ENCODE data around the gene NCAM2. TPM values are rescaled to one million over a fixed set of nuclear protein-coding genes. Genes with fewer than 3 reads are reported as not detected.

NCAM2 gene
- total and polyA plus RNA-seq, 2 of the 8 experiments (the other 6 are each of a cell fraction or from before 2014, with no cell fraction given): 0.14 to 1.1 TPM

GRCh38 chr21:21001591-21002100, 3.4 kb downstream of the NCAM2 start:
- H2BK5ac ChIP-seq (ENCODE audit: low read depth, low read length): no peak overlapping the region
- H3K9ac ChIP-seq (replicated peaks in 1 of 4; ENCODE audit: extremely low read depth in 1 of 4, low read depth in 3 of 4, low read length in 3 of 4): no peak overlapping the region
- H3K56ac ChIP-seq (replicated peaks; ENCODE audit: insufficient read length, low read depth, low read length): no peak overlapping the region
- no peak overlapping the region for H3K27ac ChIP-seq (ENCODE audit: low read depth, low read length)
- no peak overlapping the region for H2AK5ac ChIP-seq (ENCODE audit: low read depth, low read length)
- H3K4ac ChIP-seq (replicated peaks; ENCODE audit: insufficient read length, low read depth, low read length): no peak overlapping the region
- H3K4me1 ChIP-seq (replicated peaks in 1 of 4; ENCODE audit: control insufficient read depth in 3 of 4, insufficient read depth in 4 of 4, low read length in 3 of 4): peaks cover 0 to 12% (median 6%) of the 10 kb centered on the region in 4 experiments; a peak in 6 of 7 replicates
- peaks cover 7 to 21% (median 13%) of the 10 kb centered on the region in 4 experiments for H3K27me3 ChIP-seq (replicated peaks in 1 of 4; ENCODE audit: control insufficient read depth in 3 of 4, extremely low read depth in 1 of 4, insufficient read depth in 3 of 4, low read length in 3 of 4)
- no peak overlapping the region for H3K4me2 ChIP-seq (ENCODE audit: insufficient read depth in 1 of 2, low read depth in 2 of 2, low read length in 2 of 2)
- no peak overlapping the region for H3K23ac ChIP-seq (ENCODE audit: insufficient read length)
- no peak for DNase-seq (ENCODE audit: low read depth in 1 of 2, low spot score in 2 of 2)
- no peak overlapping the region for H2BK12ac ChIP-seq (ENCODE audit: low read depth, low read length)
- H3K36me3 ChIP-seq (ENCODE audit: control insufficient read depth in 2 of 4, insufficient read depth in 4 of 4, low read length in 3 of 4): no peaks in the 10 kb centered on the region
- H2BK120ac ChIP-seq (replicated peaks; ENCODE audit: low read depth, low read length): no peak overlapping the region
- H4K20me1 ChIP-seq (replicated peaks in 1 of 2; ENCODE audit: control insufficient read depth in 1 of 2, insufficient read depth in 2 of 2, low read length in 2 of 2): no peaks in the 10 kb centered on the region
- H3K9me3 ChIP-seq (ENCODE audit: insufficient read depth in 2 of 2, low read depth in 1 of 2, low read length in 1 of 2): no peaks in the 10 kb centered on the region
- no peaks in the 10 kb centered on the region for H3K79me2 ChIP-seq (ENCODE audit: control insufficient read depth in 1 of 2, insufficient read depth in 2 of 2, low read length in 2 of 2)
- no peak overlapping the region for H2AFZ ChIP-seq (ENCODE audit: low read length)
- H3K18ac ChIP-seq (ENCODE audit: extremely low read depth, low read length): no peak overlapping the region
- no peak overlapping the region for H3K14ac ChIP-seq (ENCODE audit: insufficient read length)
- no peak overlapping the region for H3K4me3 ChIP-seq (ENCODE audit: extremely low read depth in 1 of 4, insufficient read depth in 2 of 4, low read depth in 3 of 4, low read length in 4 of 4)
- no peak overlapping the region for H2BK15ac ChIP-seq (ENCODE audit: low read length)
- ChIA-PET POLR2A (ENCODE audit: partially characterized antibody) (no interaction called here), CTCF (ENCODE audit: partially characterized antibody) (interaction anchor here (1.0 to 11.3 kb wide), 4 partner anchors 10 to 99 kb away, joined by 3 to 116 read pairs (median 13); no protein-coding TSS in a partner anchor)
- FAIRE-seq: no peak
- no peak overlapping the region for H4K5ac ChIP-seq (ENCODE audit: insufficient read length, low read depth, low read length)
- no peak overlapping the region for H4K8ac ChIP-seq (ENCODE audit: extremely low read depth, insufficient read depth, low read length)
- no peak overlapping the region for H2BK20ac ChIP-seq (ENCODE audit: low read length)
- no peak overlapping the region for H4K91ac ChIP-seq (replicated peaks; ENCODE audit: insufficient read length, low read length)
- 80% methylated on average over 6 of the region's 6 CpGs; no CpG with 5 or more reads in 1 of the 2 experiments for WGBS, 2 experiments (ENCODE audit: extremely low coverage in 1 of 2, insufficient coverage in 1 of 2, insufficient read length in 1 of 2, insufficient replicate concordance in 2 of 2, low coverage in 1 of 2, low lambda C conversion rate in 2 of 2, missing lambda C conversion rate in 1 of 2)
- no peaks in the 10 kb centered on the region for H3K79me1 ChIP-seq (ENCODE audit: low read depth, low read length)
- H3K23me2 ChIP-seq (ENCODE audit: low read depth, low read length): peaks cover 16% of the 10 kb centered on the region
- no peak for TF ChIP-seq TCF12 (IDR thresholded peaks at IDR 0.05; ENCODE audit: low read depth, low read length)
- TF ChIP-seq JUND (IDR thresholded peaks at IDR 0.05; ENCODE audit: low read length): no peak
- TF ChIP-seq SP4 (IDR thresholded peaks at IDR 0.05; ENCODE audit: low read length): no peak
- no peak for TF ChIP-seq KDM4A (IDR thresholded peaks at IDR 0.05; ENCODE audit: low read depth, low read length, severe bottlenecking)
- no peak for TF ChIP-seq CHD1 (IDR thresholded peaks at IDR 0.05; ENCODE audit: low read depth, low read length)
- TF ChIP-seq ASH2L (IDR thresholded peaks at IDR 0.05; ENCODE audit: low read length): no peak
- no peak for TF ChIP-seq CREB1 (IDR thresholded peaks at IDR 0.05)
- no peak for TF ChIP-seq MAX (IDR thresholded peaks at IDR 0.05)
- no peak for TF ChIP-seq SIX5 (IDR thresholded peaks at IDR 0.05; ENCODE audit: low read depth, low read length)
